CD4-positive, alpha-beta T cell (primary cell): ENCODE measurements around the gene VENTX. TPM values are rescaled to one million over a fixed set of nuclear protein-coding genes. Genes with fewer than 3 reads are reported as not detected.

Source experiments
- ATAC-seq: fragments of 200-7000 bp; cut with Tn5 transposase; one replicate; pipeline ENCODE4 v1.10.0; 2022; ENCODE audit warnings: mild to moderate bottlenecking; ENCODE audit not compliant: poor library complexity
- CTCF ChIA-PET: fragments of 350-600 bp; sonication (Branson Sonifier 250); formaldehyde crosslinking; loops from one replicate; lab custom pipeline; 2021; ENCODE audit warnings: antibody characterized with exemption, inconsistent platforms; lab: Charles Lee
- POLR2A ChIA-PET: fragments of 350-600 bp; sonication (Branson Sonifier 250); formaldehyde crosslinking; loops from one replicate; lab custom pipeline; 2021; ENCODE audit warnings: antibody characterized with exemption, inconsistent platforms; lab: Charles Lee
- DNase-seq, 14 experiments: peaks; one replicate each; pipeline ENCODE4 v3.0.0-alpha.2; 2013 to 2020; ENCODE audit warnings: mixed read lengths in 2 of 14
- H3K27ac ChIP-seq, 2 donors: one replicate each; pipeline versions ENCODE4 v1.5.1 to v1.7.0; 2013; ENCODE audit warnings: low read length in 2 of 2, low read depth in 1 of 2, mild to moderate bottlenecking in 1 of 2
- H3K27me3 ChIP-seq, 2 experiments: 1 replicate in 1 of 2; 2 replicates in 1 of 2; pipeline versions ENCODE4 v1.6.1 to v1.7.0; 2013; ENCODE audit warnings: low read length in 2 of 2, control low read depth in 1 of 2, mild to moderate bottlenecking in 1 of 2, moderate library complexity in 1 of 2; ENCODE audit not compliant: insufficient read depth in 2 of 2, control insufficient read depth in 1 of 2
- H3K36me3 ChIP-seq: one replicate; pipeline ENCODE4 v1.6.1; 2013; ENCODE audit warnings: low read length, control low read depth; ENCODE audit not compliant: insufficient read depth
- H3K4me1 ChIP-seq: one replicate; pipeline ENCODE4 v1.6.1; 2013; ENCODE audit warnings: low read length, control low read depth; ENCODE audit not compliant: insufficient read depth
- H3K4me3 ChIP-seq: one replicate; pipeline ENCODE4 v1.5.1; 2013; ENCODE audit warnings: mild to moderate bottlenecking, low read length, moderate library complexity
- H3K9me3 ChIP-seq, 2 experiments: 1 replicate in 1 of 2; 2 replicates in 1 of 2; pipeline versions ENCODE4 v1.6.1 to v1.7.0; 2013; ENCODE audit warnings: low read length in 2 of 2, mild to moderate bottlenecking in 2 of 2, control low read depth in 1 of 2, moderate library complexity in 1 of 2; ENCODE audit not compliant: control insufficient read depth in 1 of 2, insufficient read depth in 1 of 2
- H3K27ac Mint-ChIP-seq: one replicate; pipeline ENCODE4 v1.8.0; 2020; ENCODE audit warnings: mixed read lengths
- H3K27me3 Mint-ChIP-seq: one replicate; pipeline ENCODE4 v1.8.0; 2021; ENCODE audit warnings: mixed read lengths
- H3K36me3 Mint-ChIP-seq: one replicate; pipeline ENCODE4 v1.8.0; 2021; ENCODE audit warnings: low read depth, mixed read lengths
- H3K4me1 Mint-ChIP-seq: one replicate; pipeline ENCODE4 v1.8.0; 2021; ENCODE audit warnings: low read depth, mixed read lengths
- H3K4me3 Mint-ChIP-seq: one replicate; pipeline ENCODE4 v1.8.0; 2020; ENCODE audit warnings: mild to moderate bottlenecking, mixed read lengths
- H3K9me3 Mint-ChIP-seq: one replicate; pipeline ENCODE4 v1.8.0; 2020; ENCODE audit warnings: mixed read lengths
- CTCF ChIP-seq: fragments of 200-600 bp; IDR thresholded peaks from one replicate; pipeline ENCODE4 v1.8.0; 2022; ENCODE audit warnings: antibody characterized with exemption, mild to moderate bottlenecking
- intact Hi-C, 2 experiments: fragments of 100-400 bp; cut with DNase I in 1 of 2; cut with micrococcal nuclease in 1 of 2; formaldehyde crosslinking; loops; one replicate each; pipeline versions ENCODE4 v1.15.1 to v1.9.0; 2023 to 2025; cut with DNase I, micrococcal nuclease
- total RNA-seq, 174 experiments: library from RNA in 2 of 174; stranded (reverse) in 2 of 174; gene quantifications; one replicate each; pipeline ENCODE4 v1.2.3 and lab custom pipeline; 2021 to 2026

The VENTX gene
- total RNA-seq, 2 experiments from 2014 or later: 0.11 to 0.14 TPM

- Mint-ChIP-seq H3K9me3 (no peaks in the 10 kb centered on the region), H3K27ac (no peak overlapping the region), H3K27me3 (peaks cover 66% of the 10 kb centered on the region), H3K4me1 (peaks cover 25% of the 10 kb centered on the region), H3K36me3 (no peaks in the 10 kb centered on the region), H3K4me3 (no peak overlapping the region)
- H3K36me3 ChIP-seq: no peaks in the 10 kb centered on the region
- ATAC-seq: no peak
- H3K27me3 ChIP-seq: peaks cover 52 to 58% of the 10 kb centered on the region in 2 experiments
- H3K4me3 ChIP-seq: no peak overlapping the region
- peaks cover 0 to 19% of the 10 kb centered on the region in 2 experiments for H3K9me3 ChIP-seq
- no peak for TF ChIP-seq CTCF
- DNase-seq: no peak
- no peak overlapping the region for H3K27ac ChIP-seq
- intact Hi-C loops: no loop called here
- ChIA-PET CTCF (no interaction called here), POLR2A (no interaction called here)
- H3K4me1 ChIP-seq: peaks cover 48% of the 10 kb centered on the region
Observed at GRCh38 chr10:133237241-133237587, 441 bp upstream of the VENTX start.

GRCh38 chr10:133238466-133238804 is 780 bp downstream of the VENTX start:
- Histone ChIP-seq H3K27ac (no peak overlapping the region), H3K9me3 (peaks cover 0 to 19% of the 10 kb centered on the region in 2 experiments), H3K4me1 (peaks cover 49% of the 10 kb centered on the region), H3K27me3 (peaks cover 56 to 65% of the 10 kb centered on the region in 2 experiments), H3K36me3 (no peaks in the 10 kb centered on the region), H3K4me3 (no peak overlapping the region)
- ChIA-PET CTCF (no interaction called here), POLR2A (no interaction called here)
- DNase-seq: no peak
- Mint-ChIP-seq H3K4me1 (peaks cover 25% of the 10 kb centered on the region), H3K27ac (no peak overlapping the region), H3K36me3 (no peaks in the 10 kb centered on the region), H3K9me3 (no peaks in the 10 kb centered on the region), H3K4me3 (peak overlapping the region; percentile 23), H3K27me3 (peaks cover 65% of the 10 kb centered on the region)
- TF ChIP-seq CTCF: no peak
- intact Hi-C loops: no loop called here
- no peak for ATAC-seq

- Mint-ChIP-seq H3K9me3 (no peaks in the 10 kb centered on the region), H3K27ac (no peak overlapping the region), H3K27me3 (peaks cover 51% of the 10 kb centered on the region), H3K4me3 (no peak overlapping the region), H3K4me1 (peaks cover 23% of the 10 kb centered on the region), H3K36me3 (no peaks in the 10 kb centered on the region)
- ChIA-PET CTCF (no interaction called here), POLR2A (no interaction called here)
- no peak for ATAC-seq
- H3K9me3 ChIP-seq: peaks cover 0 to 24% of the 10 kb centered on the region in 2 experiments
- no peaks in the 10 kb centered on the region for H3K36me3 ChIP-seq
- no peak for TF ChIP-seq CTCF
- peaks cover 56 to 65% of the 10 kb centered on the region in 2 experiments for H3K27me3 ChIP-seq
- intact Hi-C loops: no loop called here
- no peak overlapping the region for H3K4me3 ChIP-seq
- DNase-seq: no peak
- peaks cover 49% of the 10 kb centered on the region for H3K4me1 ChIP-seq
- H3K27ac ChIP-seq: no peak overlapping the region
Observed at GRCh38 chr10:133239990-133240389, 2.3 kb downstream of the VENTX start.
